Effector CD8-positive, alpha-beta T cell (primary cell): ENCODE results near the gene TFDP1.

Experiments used
- DNase-seq: peaks from one replicate; lab custom pipeline; 2025; lab: John Stamatoyannopoulos, UW

TFDP1 gene

GRCh38 chr13:113634279-113635047, 49.9 kb downstream of the TFDP1 start:
- no peak for DNase-seq

DNA sequence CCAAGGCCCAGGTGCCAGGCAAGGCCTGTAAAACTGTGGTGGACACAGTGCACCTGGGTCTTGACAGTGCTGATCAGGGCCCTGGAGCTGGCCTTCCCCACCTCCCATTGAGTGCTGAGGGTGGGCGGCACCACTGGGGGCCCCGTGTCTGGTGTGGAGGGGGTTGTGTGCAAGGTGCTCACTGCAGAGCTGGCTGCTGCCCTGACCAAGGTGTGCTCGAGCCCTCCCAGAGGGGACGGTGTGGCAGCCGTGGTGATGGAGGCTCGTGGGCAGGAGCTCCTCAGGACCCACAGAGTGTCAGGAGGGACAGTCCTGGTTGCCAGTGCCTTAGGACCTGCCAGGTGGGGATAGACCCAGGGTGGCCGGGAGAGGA, 50.5 kb downstream of the TFDP1 start:
- DNase-seq, result no peak

DNA sequence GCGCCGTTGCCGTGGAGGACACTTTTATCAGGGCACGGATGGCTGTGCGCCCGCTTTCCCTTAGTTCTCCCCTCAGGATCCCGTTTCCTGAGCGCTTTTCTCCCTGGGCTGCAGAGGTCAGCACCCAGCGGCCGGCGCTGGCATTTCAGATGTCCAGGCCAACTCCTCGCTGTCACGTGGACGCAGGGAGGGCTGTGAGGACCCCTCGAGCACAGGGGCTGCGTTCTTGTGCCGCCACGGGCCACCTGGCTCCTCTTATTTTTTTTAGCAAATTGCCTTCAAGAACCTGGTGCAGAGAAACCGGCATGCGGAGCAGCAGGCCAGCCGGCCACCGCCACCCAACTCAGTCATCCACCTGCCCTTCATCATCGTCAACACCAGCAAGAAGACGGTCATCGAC, 51.2 kb downstream of the TFDP1 start:
- DNase-seq, result no peak

- DNase-seq, result no peak
Measured at GRCh38 chr13:113636266-113636963, 51.9 kb downstream of the TFDP1 start.

GRCh38 chr13:113637262-113638160, 53.0 kb downstream of the TFDP1 start:
- DNase-seq, result no peak

DNA sequence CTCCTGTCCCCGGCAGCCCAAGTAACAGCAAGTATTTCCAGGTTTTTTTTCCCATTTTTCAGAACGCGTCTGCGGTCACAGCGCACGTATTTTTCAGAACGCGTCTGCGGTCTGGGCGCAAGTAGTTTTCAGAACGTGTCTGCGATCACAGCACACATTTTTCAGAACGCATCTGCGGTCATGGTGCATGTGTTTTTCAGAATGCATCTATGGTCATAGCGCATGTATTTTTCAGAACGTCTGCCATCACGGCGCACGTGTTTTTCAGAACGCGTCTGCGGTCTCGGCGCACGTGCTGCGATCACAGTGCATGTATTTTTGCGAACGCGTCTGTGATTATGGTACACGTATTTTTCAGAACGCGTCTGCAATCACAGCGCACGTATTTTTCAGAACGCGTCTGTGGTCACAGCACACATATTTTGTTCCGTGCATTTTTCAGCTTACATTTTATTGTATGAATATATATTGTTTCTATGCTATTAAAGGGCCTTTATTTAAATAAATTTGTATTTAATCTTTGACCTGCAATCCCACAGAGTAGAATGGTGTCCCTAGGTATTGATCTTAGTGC, 53.7 kb downstream of the TFDP1 start:
- no peak for DNase-seq

DNA sequence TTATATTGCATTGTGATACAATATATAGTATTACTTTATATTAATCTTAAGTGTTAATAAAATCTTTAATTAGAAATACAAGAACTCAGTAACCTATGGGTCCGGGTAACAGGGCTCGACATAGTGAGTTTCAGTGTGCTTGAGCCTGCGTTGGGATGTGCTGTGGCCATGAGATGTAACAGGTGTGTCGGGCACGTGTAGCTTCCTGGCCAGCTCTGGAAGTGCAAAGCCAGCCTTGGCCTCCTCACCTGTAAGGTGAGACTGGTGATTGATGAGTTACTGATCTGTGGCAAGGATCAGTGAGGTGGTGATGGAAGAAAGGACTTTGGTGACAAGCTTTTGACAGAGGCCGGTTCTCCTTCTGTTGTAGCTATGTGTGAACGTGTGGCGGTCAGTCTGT, 54.3 kb downstream of the TFDP1 start:
- no peak for DNase-seq

DNA sequence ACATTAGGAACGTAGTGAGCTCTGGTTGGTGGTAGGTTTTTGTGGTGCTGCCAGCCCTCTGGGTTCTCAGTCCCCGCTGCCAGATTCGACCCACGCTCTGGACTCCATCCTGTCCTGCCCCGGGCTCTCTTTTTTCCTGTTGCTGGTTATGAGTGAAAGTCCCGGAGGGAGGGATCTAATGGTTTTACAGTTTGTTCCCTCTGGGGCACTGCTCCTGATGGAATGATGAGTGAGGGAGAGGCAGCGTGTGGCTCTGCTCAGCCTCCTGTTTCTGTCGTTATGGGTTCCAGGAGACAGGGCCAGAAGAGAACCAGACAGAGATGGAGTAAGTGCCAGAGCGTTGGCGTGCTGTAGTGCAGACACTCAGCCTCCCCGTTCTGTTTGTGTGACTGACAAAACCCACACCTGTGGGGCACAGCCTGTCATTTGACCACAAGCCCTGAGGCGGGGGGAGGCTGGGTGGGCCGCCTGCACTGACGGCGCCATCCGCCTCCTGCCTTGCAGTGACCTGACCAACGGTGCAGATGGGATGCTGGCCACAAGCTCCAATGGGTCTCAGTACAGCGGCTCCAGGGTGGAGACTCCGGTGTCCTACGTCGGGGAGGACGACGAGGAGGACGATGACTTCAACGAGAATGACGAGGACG, 55.2 kb downstream of the TFDP1 start:
- no peak for DNase-seq

DNA sequence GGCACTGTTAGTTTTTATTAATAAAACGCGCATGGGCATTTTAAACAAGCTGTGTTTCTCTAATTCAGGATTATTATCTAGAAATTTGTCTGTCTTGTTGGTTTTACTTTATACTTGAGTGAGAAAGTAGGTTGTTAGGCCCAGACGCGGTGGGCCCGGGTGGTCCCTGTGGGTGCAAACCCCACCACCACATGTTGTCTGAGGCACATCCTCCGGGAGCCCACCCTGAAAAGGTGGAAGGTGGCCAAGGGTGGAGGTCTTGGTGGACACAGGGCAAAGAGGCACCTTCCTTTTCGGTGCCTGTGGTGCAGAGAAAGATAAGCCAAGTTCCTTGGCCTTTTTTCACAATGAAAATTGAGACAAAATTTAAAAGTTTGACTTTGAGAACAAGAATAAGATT, 56.9 kb downstream of the TFDP1 start:
- DNase-seq, result no peak

DNA sequence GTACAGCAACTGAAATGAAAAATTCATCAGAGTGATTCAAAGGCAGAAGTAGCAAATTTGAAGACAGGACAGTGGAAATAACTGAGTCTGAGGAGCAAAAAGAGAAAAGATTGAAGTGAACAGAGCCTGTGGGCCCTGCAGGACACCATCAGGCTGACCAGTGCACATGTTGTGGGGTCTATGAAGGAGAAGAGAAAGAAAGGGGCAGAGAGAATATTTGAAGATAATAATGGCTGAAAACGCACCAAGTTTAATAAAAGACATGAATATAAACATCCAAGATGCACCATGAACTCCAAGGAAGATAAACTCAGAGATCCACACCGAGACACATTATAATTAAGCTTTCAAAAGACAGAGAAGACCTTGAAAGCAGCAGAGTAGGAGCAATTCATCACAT, 58.0 kb downstream of the TFDP1 start:
- DNase-seq, result no peak

GRCh38 chr13:113643593-113643992, 59.0 kb downstream of the TFDP1 start:
- DNase-seq, result no peak

GRCh38 chr13:113644800-113645199, 60.2 kb downstream of the TFDP1 start:
- DNase-seq, result no peak

GRCh38 chr13:113645329-113645728, 60.8 kb downstream of the TFDP1 start:
- DNase-seq, result no peak

DNA sequence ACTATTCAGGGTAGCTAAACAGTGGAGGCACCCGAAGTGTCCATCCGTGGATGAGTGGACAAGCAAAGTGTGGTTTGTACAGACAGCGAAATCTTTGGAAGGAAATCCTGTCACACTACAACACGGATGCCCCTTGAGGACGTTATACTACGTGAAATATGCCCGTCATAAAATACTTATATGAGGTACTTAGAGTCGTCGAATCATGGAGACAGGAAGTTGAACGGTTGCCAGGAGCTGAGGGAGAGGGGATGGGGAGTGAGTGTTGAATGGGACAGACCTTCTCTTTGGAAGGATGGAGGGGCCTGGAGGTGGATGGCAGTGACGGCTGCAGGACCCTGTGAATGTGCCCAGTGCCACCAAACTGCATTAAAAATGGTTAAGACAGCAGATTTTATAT, 61.8 kb downstream of the TFDP1 start:
- DNase-seq, result no peak

GRCh38 chr13:113646921-113647340, 62.4 kb downstream of the TFDP1 start:
- no peak for DNase-seq

- no peak for DNase-seq
Measured at GRCh38 chr13:113647351-113648215, 63.0 kb downstream of the TFDP1 start.

GRCh38 chr13:113648216-113648610, 63.7 kb downstream of the TFDP1 start:
- no peak for DNase-seq

GRCh38 chr13:113649212-113649611, 64.7 kb downstream of the TFDP1 start:
- DNase-seq, result no peak

DNA sequence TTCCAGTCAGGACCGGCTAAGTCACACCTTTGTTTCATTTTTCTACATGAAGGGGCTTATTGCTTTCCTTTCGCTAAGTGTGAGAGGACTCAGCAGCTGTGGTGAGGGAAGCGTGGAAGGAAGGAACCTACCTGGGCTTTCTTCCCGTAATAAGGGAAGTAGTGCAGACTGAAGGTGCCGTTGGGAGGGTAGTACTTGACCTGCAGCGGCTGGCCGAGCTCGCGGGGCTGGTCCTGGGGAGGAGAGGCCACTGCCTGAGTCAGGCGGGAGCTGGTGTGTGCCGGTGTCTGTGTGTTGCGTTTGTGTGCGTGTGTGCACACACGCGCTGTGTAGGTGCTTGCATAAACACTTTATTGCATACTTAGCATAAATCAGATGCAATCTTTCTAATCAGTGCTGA, 65.7 kb downstream of the TFDP1 start:
- no peak for DNase-seq

- DNase-seq, result no peak
Measured at GRCh38 chr13:113650731-113651148, 66.2 kb downstream of the TFDP1 start.
